Left lung (tissue), 10 donors: Measurements from ENCODE around the gene ITIH1. TPM values are rescaled to one million over a fixed set of nuclear protein-coding genes. Genes with fewer than 3 reads are reported as not detected.

Experiments
- ATAC-seq: fragments of 200-7000 bp; cut with Tn5 transposase; one replicate; pipeline ENCODE4 v1.9.1; 2020; ENCODE audit warnings: moderate library complexity
- DNase-seq, 4 donors: peaks; one replicate each; pipeline ENCODE4 v3.0.0-alpha.2; 2013 to 2020
- H3K27ac ChIP-seq, 2 donors: fragments of 200-600 bp; sonication (generic) in 1 of 2; one replicate each; pipeline versions ENCODE4 v1.5.0 to v1.8.0; 2020 to 2021
- H3K27me3 ChIP-seq, 2 donors: fragments of 200-600 bp; sonication (generic) in 1 of 2; one replicate each; pipeline versions ENCODE4 v1.5.0 to v1.8.0; 2020 to 2021
- H3K36me3 ChIP-seq, 2 donors: fragments of 200-600 bp; sonication (generic) in 1 of 2; one replicate each; pipeline versions ENCODE4 v1.5.0 to v1.8.0; 2020 to 2021
- H3K4me1 ChIP-seq, 2 donors: fragments of 200-600 bp; one replicate each; pipeline ENCODE4 v1.8.0; 2021
- H3K4me3 ChIP-seq, 2 donors: fragments of 200-600 bp; sonication (generic) in 1 of 2; one replicate each; pipeline versions ENCODE4 v1.5.0 to v1.8.0; 2020 to 2021; ENCODE audit warnings: mild to moderate bottlenecking in 1 of 2
- H3K9me3 ChIP-seq, 2 donors: fragments of 200-600 bp; sonication (generic) in 1 of 2; one replicate each; pipeline versions ENCODE4 v1.5.0 to v1.8.0; 2020 to 2021
- intact Hi-C, 2 donors: fragments of 100-400 bp; cut with DNase I; formaldehyde crosslinking; loops; one replicate each; pipeline versions ENCODE4 v1.11.2 to v1.14.2; 2022
- polyA plus RNA-seq, 6 donors: library from polyadenylated mRNA; unstranded; fragments of 120-200 nt; gene quantifications; one replicate each; pipeline ENCODE4 v1.2.1, GENCODE V29; 2013; ENCODE audit not compliant: insufficient read length in 6 of 6
- total RNA-seq, 2 donors: library from RNA; stranded (reverse); fragmentation: NEBNext Ultra II Directional; extraction: Animal tissue kit (Norgen Biotek cat#: 25700); gene quantifications; one replicate each; pipeline ENCODE4 v1.2.1, GENCODE V29; 2021
- TF ChIP-seq, protein P1 (sequence below), 2 donors: fragments of 200-600 bp; sonication (generic) in 1 of 2; IDR thresholded peaks; one replicate each; pipeline versions ENCODE4 v1.5.0 to v1.8.0; 2021; ENCODE audit warnings: antibody characterized with exemption in 2 of 2
- donor health status: DM: no; HTN: yes; CAD: no.
- donor health status: DM: no; HTN: no; CAD: no.

The ITIH1 gene
- total and polyA plus RNA-seq, 8 donors: 0.18 to 0.61 (median 0.45) TPM; not detected in 4

GRCh38 chr3:52827441-52827840 is 50.0 kb downstream of the ITIH1 start:
- ATAC-seq (no peak), DNase-seq (no peak)
- H3K9me3 ChIP-seq: no peaks in the 10 kb centered on the region

DNA sequence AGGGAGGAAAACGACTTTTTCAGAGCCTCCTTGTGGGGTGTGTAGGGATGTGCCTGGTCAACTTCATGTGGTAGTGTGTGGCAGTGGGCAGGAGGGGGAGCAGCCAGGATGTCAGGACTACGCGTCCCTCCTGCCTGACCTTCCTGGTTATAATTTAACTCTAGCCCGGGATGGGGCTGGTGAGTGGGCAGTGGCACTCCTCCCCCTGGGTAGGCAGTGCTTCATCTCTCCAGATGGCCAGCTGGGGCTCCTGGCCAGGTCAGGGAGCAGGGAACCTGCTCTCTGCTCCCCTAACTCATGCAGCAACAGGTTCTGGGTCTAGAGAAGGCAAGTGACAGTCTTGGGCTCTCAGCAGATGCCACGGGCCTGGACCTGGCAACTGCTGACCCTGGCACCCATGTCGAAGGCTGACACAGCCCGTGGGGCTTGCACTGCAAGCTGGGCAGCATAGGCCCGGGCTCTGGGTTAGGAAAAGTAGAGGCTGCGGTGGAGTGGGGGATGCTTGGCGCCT is 50.5 kb downstream of the ITIH1 start:
- intact Hi-C loops: no loop called here
- H3K36me3 ChIP-seq: peaks cover 0 to 20% of the 10 kb centered on the region in 2 donors
- no peaks in the 10 kb centered on the region for H3K9me3 ChIP-seq
- peaks cover 0 to 3% of the 10 kb centered on the region in 2 donors for H3K4me1 ChIP-seq
- no peak overlapping the region for H3K27ac ChIP-seq
- TF ChIP-seq, protein P1, sequence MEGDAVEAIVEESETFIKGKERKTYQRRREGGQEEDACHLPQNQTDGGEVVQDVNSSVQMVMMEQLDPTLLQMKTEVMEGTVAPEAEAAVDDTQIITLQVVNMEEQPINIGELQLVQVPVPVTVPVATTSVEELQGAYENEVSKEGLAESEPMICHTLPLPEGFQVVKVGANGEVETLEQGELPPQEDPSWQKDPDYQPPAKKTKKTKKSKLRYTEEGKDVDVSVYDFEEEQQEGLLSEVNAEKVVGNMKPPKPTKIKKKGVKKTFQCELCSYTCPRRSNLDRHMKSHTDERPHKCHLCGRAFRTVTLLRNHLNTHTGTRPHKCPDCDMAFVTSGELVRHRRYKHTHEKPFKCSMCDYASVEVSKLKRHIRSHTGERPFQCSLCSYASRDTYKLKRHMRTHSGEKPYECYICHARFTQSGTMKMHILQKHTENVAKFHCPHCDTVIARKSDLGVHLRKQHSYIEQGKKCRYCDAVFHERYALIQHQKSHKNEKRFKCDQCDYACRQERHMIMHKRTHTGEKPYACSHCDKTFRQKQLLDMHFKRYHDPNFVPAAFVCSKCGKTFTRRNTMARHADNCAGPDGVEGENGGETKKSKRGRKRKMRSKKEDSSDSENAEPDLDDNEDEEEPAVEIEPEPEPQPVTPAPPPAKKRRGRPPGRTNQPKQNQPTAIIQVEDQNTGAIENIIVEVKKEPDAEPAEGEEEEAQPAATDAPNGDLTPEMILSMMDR (IDR thresholded peaks at IDR 0.05): no peak
- ATAC-seq: no peak
- no peak for DNase-seq
- H3K4me3 ChIP-seq: no peak overlapping the region
- no peaks in the 10 kb centered on the region for H3K27me3 ChIP-seq

More at GRCh38 chr3:52827441-52827840, 50.0 kb downstream of the ITIH1 start:
- intact Hi-C loops: no loop called here
- peaks cover 0 to 3% of the 10 kb centered on the region in 2 donors for H3K4me1 ChIP-seq
- H3K36me3 ChIP-seq: peaks cover 0 to 21% of the 10 kb centered on the region in 2 donors
- no peak overlapping the region for H3K27ac ChIP-seq
- H3K27me3 ChIP-seq: no peaks in the 10 kb centered on the region
- TF ChIP-seq, protein P1 (IDR thresholded peaks at IDR 0.05): no peak
- H3K4me3 ChIP-seq: no peak overlapping the region

- ATAC-seq: no peak
- TF ChIP-seq, protein P1 (IDR thresholded peaks at IDR 0.05): no peak
- peaks cover 0 to 14% of the 10 kb centered on the region in 2 donors for H3K36me3 ChIP-seq
- H3K4me1 ChIP-seq: peaks cover 0 to 3% of the 10 kb centered on the region in 2 donors
- intact Hi-C loops: no loop called here
- H3K27me3 ChIP-seq: no peaks in the 10 kb centered on the region
- no peak overlapping the region for H3K27ac ChIP-seq
- H3K4me3 ChIP-seq: no peak overlapping the region
- no peak for DNase-seq
- no peaks in the 10 kb centered on the region for H3K9me3 ChIP-seq
Measured at GRCh38 chr3:52829482-52829881, 52.1 kb downstream of the ITIH1 start.

DNA sequence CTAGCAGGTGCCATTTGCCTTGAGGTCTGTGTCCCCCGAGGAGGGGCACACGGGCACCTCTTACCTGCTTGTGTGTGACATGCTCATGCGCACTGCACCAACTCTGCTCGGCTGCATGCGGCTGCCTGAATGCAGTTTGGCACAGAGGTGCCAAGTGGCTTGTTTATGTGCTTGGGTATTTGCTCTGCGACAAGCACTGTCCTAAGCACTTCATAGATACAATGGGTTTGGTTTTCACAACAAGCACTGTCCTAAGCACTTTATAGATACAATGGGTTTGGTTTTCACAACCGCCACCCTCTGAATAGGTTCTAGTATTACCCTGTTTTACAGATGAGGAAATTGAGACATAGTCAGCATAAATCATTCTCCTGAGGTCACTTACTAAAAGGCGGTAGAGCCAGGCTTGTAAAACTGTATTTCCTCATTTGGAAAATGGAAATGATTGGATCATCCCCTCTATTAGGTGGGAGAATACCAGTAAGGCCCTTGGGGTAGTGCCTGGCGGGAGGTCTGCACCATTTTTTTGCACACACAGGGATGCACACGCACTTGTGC is 52.6 kb downstream of the ITIH1 start:
- ATAC-seq (no peak), DNase-seq (peak in 1 of 4 donors; percentile 45)
- TF ChIP-seq, protein P1 (IDR thresholded peaks at IDR 0.05): no peak
- Histone ChIP-seq H3K36me3 (peaks cover 0 to 16% of the 10 kb centered on the region in 2 donors), H3K27ac (no peak overlapping the region), H3K4me1 (peaks cover 0 to 3% of the 10 kb centered on the region in 2 donors), H3K9me3 (no peaks in the 10 kb centered on the region), H3K4me3 (no peak overlapping the region), H3K27me3 (no peaks in the 10 kb centered on the region)
- intact Hi-C loops: no loop called here

DNA sequence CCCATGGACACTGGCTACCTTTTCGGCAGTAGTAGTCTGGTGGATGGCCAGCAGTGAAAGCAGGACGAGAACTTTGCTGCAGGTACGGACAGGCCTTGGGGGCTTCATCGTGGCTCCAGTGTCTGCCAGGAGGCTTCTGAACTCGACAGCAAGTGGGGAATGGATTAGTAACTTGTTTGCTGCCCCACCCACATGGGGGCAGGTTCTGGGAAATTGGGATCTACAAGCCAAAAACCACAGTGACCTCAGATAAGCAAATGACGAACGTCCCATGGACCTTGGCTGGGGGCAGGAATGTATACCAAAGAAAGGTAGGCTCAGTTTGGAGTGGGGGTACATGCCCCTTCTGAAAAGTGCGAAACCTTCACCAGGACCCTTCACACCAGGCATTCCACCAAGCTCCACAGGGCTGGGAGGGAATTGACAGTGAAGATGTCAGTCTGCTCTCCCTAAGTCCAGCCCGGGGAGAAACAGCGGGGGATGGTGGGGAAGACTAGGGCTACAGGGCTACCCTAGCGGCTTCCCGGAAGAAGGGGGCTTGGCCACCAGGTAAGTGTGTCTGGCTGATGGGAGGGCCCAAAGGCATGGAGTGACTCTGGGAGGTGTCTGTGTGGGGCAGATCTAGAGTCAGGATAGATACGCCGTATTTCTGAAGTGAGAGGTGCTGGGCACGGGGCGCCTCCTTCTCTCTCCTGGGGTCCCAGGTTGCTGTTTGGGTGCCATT is 53.3 kb downstream of the ITIH1 start, which contains the start of gene ITIH4:
ITIH4 (minus strand) TSS at position 138 of the 724 bp plus-strand sequence; CDS start at position 108, 30 bp downstream.
- intact Hi-C loops: no loop called here
- H3K27ac ChIP-seq: no peak within 1 kb of the TSS
- ATAC-seq: no peak
- peaks cover 0 to 23% of the 10 kb centered on the region in 2 donors for H3K36me3 ChIP-seq
- H3K27me3 ChIP-seq: no peaks in the 10 kb centered on the region
- H3K9me3 ChIP-seq: no peaks in the 10 kb centered on the region
- DNase-seq: peak in 1 of 4 donors; percentile 39
- no peak within 1 kb of the TSS for H3K4me3 ChIP-seq
- peaks cover 0 to 3% of the 10 kb centered on the region in 2 donors for H3K4me1 ChIP-seq
- TF ChIP-seq, protein P1 (IDR thresholded peaks at IDR 0.05): no peak
